Stimulated activated naive CD8-positive, alpha-beta T cell treated with anti-CD3 and anti-CD28 coated beads, Interleukin-15, amount 100 ng/mL, for 72 hours (primary cell): ENCODE measurements around the gene TNS4.

ENCODE experiments used
- ATAC-seq: fragments of 150-1000 bp; cut with Tn5 transposase; 2 replicates; pipeline ENCODE4 v1.10.0; 2021; ENCODE audit warnings: mild to moderate bottlenecking, moderate library complexity
- DNase-seq, 2 donors: peaks; one replicate each; pipeline ENCODE4 v3.0.0; 2021 to 2022
- H3K27ac Mint-ChIP-seq, 2 donors: one replicate each; pipeline ENCODE4 v1.8.0; 2022; ENCODE audit warnings: mild to moderate bottlenecking in 2 of 2, mixed read lengths in 2 of 2, moderate library complexity in 2 of 2
- H3K27me3 Mint-ChIP-seq: one replicate; pipeline ENCODE4 v1.8.0; 2022; ENCODE audit warnings: mixed read lengths
- H3K4me1 Mint-ChIP-seq: one replicate; pipeline ENCODE4 v1.8.0; 2022; ENCODE audit warnings: mild to moderate bottlenecking, mixed read lengths
- H3K4me3 Mint-ChIP-seq, 2 donors: one replicate each; pipeline ENCODE4 v1.8.0; 2022; ENCODE audit warnings: mild to moderate bottlenecking in 2 of 2, mixed read lengths in 2 of 2, moderate library complexity in 1 of 2
- H3K9me3 Mint-ChIP-seq, 2 donors: one replicate each; pipeline ENCODE4 v1.8.0; 2022; ENCODE audit warnings: mixed read lengths in 2 of 2

Gene TNS4

DNA sequence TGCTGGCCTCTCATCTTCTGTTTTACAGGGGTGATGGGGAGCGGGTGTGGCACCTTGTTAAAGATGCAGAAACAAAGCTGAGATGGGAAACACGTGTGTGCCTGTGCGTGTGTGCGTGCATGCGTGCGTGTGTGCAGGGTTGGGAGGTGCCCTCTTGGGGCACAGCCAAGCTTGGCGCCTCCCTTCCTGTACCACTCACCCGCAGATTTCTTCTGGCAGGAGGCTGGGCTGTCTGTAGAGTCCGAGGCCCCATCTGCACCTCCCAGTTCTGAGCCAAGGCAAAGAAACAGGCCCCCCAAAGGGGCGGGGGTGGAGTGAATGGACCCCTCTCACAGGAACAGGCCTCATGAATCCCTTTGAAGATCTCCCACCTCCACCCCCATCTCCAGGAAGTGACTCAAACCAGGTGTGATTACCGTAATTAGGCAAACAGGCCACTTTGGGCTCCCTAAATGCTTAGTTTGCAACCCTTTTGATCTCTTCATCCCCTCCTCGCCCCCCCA lies 20.9 kb downstream of the TNS4 start:
- peak; percentile 86 to 96 for DNase-seq
- ATAC-seq = peak; percentile 94
- peaks cover 88% of the 10 kb centered on the region for H3K4me1 Mint-ChIP-seq
- no peaks in the 10 kb centered on the region for H3K9me3 Mint-ChIP-seq
- H3K4me3 Mint-ChIP-seq = peak overlapping the region; percentile 83 to 87
- H3K27me3 Mint-ChIP-seq = no peaks in the 10 kb centered on the region
- H3K27ac Mint-ChIP-seq = peak overlapping the region; percentile 96 to 98

DNA sequence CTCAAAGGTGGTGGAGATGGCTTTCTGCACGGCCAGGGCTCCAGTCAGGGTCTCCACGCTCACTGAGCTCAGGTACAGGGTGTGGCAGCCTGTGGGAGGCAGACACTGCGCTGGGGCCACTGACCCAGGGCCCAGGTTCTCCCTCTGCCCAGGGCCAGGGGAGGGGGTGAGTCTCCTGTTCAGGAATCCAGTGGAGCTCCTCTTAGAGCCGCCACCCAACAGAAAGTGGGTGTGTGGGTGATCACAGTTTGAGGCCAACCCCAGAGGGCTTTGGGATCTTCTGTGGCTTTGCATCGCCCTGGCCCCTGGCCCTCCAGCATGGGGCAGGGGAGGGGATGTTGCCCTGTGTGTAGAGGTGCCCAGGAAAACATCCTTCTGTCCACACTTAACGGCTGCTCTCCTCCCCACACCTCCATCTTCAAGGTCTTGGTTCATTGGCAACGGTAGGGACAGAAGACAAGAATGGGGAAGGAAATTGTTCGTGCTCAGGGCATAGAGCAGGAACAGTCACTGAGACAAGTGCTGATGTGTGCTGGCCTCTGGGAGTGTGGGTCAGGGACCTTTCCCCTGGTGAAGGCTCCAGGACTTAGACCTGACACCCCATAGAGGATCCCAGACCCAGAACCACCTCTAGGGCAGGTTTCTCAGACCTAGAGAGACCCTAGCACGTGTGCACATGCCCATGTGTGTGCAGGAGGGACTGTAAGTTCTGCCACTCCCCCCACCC lies 21.5 kb downstream of the TNS4 start:
- ATAC-seq (no peak), DNase-seq (no peak)
- no peaks in the 10 kb centered on the region for H3K9me3 Mint-ChIP-seq
- H3K27ac Mint-ChIP-seq = peak overlapping the region; percentile 96 to 98
- no peaks in the 10 kb centered on the region for H3K27me3 Mint-ChIP-seq
- H3K4me3 Mint-ChIP-seq = peak overlapping the region; percentile 83 to 87
- H3K4me1 Mint-ChIP-seq = peaks cover 82% of the 10 kb centered on the region

DNA sequence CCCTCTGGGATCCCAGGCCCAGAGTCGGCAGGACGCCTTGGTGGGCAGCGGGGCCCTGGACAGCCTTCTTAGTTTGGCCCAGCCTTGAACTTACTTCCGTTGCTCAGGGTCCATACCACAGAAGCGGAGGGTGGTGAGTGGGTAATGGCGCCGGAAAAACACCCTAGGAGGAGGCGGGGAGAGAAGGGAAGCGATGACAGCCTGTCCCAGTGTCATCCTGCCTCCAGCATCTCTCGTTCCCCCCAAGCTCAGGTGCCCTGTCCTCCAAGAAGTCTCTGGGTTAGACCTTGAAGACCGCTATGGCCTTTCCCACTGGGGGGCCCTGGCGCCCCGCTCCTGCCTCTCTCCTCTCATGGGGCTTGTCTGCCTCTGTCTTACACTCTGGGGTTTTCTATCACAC lies 22.9 kb downstream of the TNS4 start:
- Mint-ChIP-seq H3K27me3 (no peaks in the 10 kb centered on the region), H3K27ac (no peak overlapping the region)
- ATAC-seq = no peak

DNA sequence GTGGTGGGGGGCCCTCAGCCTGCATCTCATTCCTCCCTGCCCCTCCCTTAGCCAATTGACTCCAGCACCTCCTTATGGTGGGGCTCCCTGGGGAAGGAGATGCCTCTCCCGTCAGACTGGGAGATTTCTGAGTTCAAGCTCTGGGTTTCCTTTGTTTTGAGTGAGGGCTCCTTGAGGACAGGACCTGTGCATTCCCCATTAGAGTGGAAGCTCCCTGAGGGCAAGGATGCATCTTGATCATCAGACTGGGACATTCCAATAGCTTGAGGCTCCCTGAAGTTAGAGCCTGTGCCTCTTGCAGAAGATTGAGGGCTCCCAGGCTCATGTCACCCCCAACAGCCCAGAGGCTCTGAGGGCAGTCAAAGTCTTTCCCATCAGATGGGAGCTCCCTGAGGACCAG lies 23.6 kb downstream of the TNS4 start:
- Mint-ChIP-seq H3K27me3 (no peaks in the 10 kb centered on the region), H3K4me1 (peaks cover 61% of the 10 kb centered on the region), H3K9me3 (no peaks in the 10 kb centered on the region), H3K4me3 (no peak overlapping the region), H3K27ac (no peak overlapping the region)
- ATAC-seq (no peak), DNase-seq (no peak)

More for the DNA sequence above, 22.9 kb downstream of the TNS4 start:
- Mint-ChIP-seq H3K9me3 (no peaks in the 10 kb centered on the region), H3K4me3 (no peak overlapping the region), H3K4me1 (peaks cover 68% of the 10 kb centered on the region)
- no peak for DNase-seq

GRCh38 chr17:40475234-40475908 lies 26.1 kb downstream of the TNS4 start:
- Mint-ChIP-seq H3K9me3 (no peaks in the 10 kb centered on the region), H3K4me3 (no peak overlapping the region), H3K27ac (peak overlapping the region; percentile 25 to 28), H3K4me1 (peaks cover 36% of the 10 kb centered on the region), H3K27me3 (no peaks in the 10 kb centered on the region)
- DNase-seq = no peak
- ATAC-seq = no peak

GRCh38 chr17:40474419-40475002 lies 26.9 kb downstream of the TNS4 start:
- ATAC-seq = no peak
- no peaks in the 10 kb centered on the region for H3K27me3 Mint-ChIP-seq
- H3K4me1 Mint-ChIP-seq = peaks cover 28% of the 10 kb centered on the region
- DNase-seq = no peak
- H3K9me3 Mint-ChIP-seq = no peaks in the 10 kb centered on the region
- peak overlapping the region in 1 of 2 donors; percentile 17 for H3K27ac Mint-ChIP-seq
- H3K4me3 Mint-ChIP-seq = no peak overlapping the region

- H3K4me1 Mint-ChIP-seq = peaks cover 20% of the 10 kb centered on the region
- H3K27ac Mint-ChIP-seq = no peak overlapping the region
- no peaks in the 10 kb centered on the region for H3K27me3 Mint-ChIP-seq
- ATAC-seq = no peak
- H3K4me3 Mint-ChIP-seq = no peak overlapping the region
- H3K9me3 Mint-ChIP-seq = no peaks in the 10 kb centered on the region
- no peak for DNase-seq
Measured at GRCh38 chr17:40473573-40474365, 27.7 kb downstream of the TNS4 start.

GRCh38 chr17:40472733-40473452 lies 28.5 kb downstream of the TNS4 start:
- DNase-seq (no peak), ATAC-seq (no peak)
- H3K4me1 Mint-ChIP-seq = peaks cover 17% of the 10 kb centered on the region
- no peak overlapping the region for H3K27ac Mint-ChIP-seq
- H3K27me3 Mint-ChIP-seq = no peaks in the 10 kb centered on the region
- H3K4me3 Mint-ChIP-seq = no peak overlapping the region
- no peaks in the 10 kb centered on the region for H3K9me3 Mint-ChIP-seq

DNA sequence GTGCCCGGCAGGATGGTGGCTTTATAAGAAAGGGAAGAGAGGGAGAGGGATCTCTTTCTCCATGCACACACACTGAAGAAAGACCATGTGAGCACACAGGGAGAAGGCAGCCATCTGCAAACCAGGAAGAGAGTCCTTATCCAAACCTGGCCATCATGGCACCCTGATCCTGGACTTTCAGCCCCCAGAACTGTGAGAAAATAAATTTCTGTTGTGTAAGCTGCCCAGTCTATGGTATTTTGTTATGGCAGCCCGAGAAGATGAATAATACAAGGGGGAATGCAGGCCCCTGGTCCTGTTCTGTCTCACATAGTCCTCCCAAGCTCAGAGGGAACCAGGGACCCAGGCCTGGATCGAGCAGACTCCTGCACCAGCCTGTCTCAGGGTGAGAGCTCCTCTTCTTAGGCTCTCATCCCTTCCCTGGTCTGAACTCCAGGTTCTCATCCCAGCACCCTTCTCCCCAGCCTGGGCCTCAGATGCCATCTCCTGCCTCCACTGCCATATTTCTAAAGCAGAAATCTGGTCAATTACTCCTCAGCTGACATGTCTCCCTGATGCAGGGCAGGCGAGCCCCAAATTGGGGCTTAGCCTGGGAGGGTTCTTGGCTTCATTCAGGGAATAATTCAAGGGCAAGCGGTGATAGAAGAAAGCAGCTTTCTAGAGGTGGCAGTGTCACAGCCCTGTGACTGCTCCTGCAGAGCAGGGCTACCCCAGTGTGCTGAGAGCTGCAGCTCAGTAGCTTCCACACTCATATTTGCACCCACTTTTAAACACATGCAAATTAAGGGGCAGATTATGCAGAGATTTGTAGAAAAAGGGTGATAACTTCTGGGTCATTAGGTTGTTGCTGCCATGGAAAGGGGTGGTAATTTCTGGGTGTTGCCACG lies 29.3 kb downstream of the TNS4 start:
- Mint-ChIP-seq H3K27ac (no peak overlapping the region), H3K4me3 (no peak overlapping the region), H3K9me3 (no peaks in the 10 kb centered on the region), H3K27me3 (peaks cover 6% of the 10 kb centered on the region), H3K4me1 (peaks cover 13% of the 10 kb centered on the region)
- no peak for DNase-seq
- ATAC-seq = no peak

DNA sequence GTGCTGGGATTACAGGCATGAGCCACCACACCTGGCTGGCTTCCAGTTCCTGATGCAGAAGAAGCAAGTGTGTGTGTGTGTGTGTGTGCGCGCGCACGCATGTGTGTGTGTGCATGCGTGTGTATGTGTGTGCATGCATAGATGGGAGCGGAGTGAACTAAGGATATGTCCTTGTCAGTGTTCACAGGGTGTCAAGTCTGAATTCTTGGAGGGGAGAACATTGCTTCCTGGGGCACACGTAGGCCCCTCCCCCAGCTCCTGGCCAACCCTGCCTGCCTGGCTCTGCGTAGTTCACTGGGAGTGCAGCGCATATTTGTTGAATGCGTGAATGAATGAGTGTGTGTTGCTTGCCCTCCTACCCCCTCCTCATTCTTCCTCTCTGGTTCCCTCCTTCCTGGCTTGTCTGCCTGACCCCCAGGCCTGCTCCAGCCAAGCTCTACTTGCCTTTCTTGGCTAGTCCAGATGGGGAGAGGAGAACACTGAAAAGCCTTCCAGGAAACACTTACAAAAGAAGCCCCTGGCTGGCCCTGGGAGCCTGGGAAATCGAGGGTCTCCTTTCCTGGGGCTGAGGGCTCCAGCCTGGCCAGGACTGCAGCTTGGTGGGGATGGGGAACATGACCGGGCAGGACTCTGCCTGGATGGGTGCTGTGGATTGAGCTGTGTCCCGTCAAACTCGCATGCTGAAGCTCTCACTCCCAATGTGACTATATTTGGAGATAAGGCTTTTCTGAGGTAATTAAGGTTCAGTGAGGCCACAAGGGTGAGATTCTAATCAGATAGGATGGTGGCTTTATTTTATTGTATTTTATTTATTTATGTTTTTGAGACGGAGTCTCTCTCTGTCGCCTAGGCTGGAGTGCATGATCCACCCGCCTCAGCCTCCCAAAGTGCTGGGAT lies 30.2 kb downstream of the TNS4 start:
- Mint-ChIP-seq H3K4me3 (no peak overlapping the region), H3K27me3 (peaks cover 9% of the 10 kb centered on the region), H3K4me1 (peaks cover 4% of the 10 kb centered on the region), H3K9me3 (no peaks in the 10 kb centered on the region), H3K27ac (peak overlapping the region in 1 of 2 donors; percentile 55)
- ATAC-seq (no peak), DNase-seq (no peak)

GRCh38 chr17:40469805-40470675 lies 31.4 kb downstream of the TNS4 start:
- Mint-ChIP-seq H3K4me1 (no peaks in the 10 kb centered on the region), H3K9me3 (no peaks in the 10 kb centered on the region), H3K27me3 (peaks cover 9% of the 10 kb centered on the region), H3K4me3 (no peak overlapping the region), H3K27ac (peak overlapping the region in 1 of 2 donors; percentile 47)
- ATAC-seq (no peak), DNase-seq (no peak)

GRCh38 chr17:40468560-40468959 lies 32.9 kb downstream of the TNS4 start:
- DNase-seq (no peak), ATAC-seq (no peak)
- no peaks in the 10 kb centered on the region for H3K4me1 Mint-ChIP-seq
- H3K27me3 Mint-ChIP-seq = peaks cover 9% of the 10 kb centered on the region
- no peak overlapping the region for H3K27ac Mint-ChIP-seq
- H3K9me3 Mint-ChIP-seq = no peaks in the 10 kb centered on the region
- H3K4me3 Mint-ChIP-seq = no peak overlapping the region
